SKM-1 (cell line): Measurements from ENCODE around the gene C1QTNF7.
A peak's percentile ranks its signal among the peaks of the same experiment; 100 is the strongest.

Experiments
- DNase-seq: peaks from one replicate; lab custom pipeline; 2025; ENCODE audit not compliant: unreplicated experiment; lab: John Stamatoyannopoulos, UW

C1QTNF7 gene

DNA sequence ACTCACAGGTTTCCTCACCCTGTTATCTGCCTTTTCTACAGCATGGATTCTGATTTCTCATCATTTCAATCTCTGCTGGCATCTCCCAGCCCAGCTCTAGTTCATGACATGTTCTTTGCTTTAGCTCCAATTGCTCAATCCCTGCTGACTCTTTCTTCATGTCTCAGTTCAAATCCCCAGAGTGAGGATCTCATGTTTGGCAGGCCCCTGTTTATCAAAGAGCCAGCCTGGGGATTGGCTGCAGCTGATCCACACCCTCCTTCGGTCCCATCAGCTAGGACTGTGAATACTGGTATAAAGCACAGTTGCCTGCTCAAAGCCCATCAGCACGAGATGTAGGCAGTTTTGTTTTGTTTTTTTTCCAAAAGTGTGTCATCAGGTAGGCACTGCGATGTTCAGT lies 27.5 kb downstream of the C1QTNF7 start:
- no peak for DNase-seq

GRCh38 chr4:15457406-15458201 lies 29.8 kb downstream of the C1QTNF7 start:
- peak; percentile 53 for DNase-seq

GRCh38 chr4:15458616-15459015 lies 30.8 kb downstream of the C1QTNF7 start:
- no peak for DNase-seq

DNA sequence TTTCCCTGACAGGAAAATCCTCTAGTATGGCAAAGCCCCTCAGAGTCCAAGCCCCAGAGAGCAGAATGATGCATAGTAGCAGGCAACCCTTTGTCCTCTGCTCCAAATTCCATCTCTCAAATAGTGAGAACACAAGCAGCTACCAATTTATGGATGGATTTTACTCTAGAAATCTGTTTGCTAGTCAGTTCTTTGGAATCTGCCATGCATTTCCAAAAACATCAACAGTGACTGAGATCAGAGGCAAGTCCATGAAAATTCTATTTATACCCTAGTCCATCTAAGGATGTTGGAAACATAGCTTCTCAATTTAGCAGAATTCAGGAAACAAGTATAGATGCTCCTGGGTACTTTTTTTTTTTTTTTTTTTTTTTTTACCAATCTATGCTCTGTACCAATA lies 31.9 kb downstream of the C1QTNF7 start:
- no peak for DNase-seq

GRCh38 chr4:15466596-15466995 lies 38.8 kb downstream of the C1QTNF7 start:
- no peak for DNase-seq

DNA sequence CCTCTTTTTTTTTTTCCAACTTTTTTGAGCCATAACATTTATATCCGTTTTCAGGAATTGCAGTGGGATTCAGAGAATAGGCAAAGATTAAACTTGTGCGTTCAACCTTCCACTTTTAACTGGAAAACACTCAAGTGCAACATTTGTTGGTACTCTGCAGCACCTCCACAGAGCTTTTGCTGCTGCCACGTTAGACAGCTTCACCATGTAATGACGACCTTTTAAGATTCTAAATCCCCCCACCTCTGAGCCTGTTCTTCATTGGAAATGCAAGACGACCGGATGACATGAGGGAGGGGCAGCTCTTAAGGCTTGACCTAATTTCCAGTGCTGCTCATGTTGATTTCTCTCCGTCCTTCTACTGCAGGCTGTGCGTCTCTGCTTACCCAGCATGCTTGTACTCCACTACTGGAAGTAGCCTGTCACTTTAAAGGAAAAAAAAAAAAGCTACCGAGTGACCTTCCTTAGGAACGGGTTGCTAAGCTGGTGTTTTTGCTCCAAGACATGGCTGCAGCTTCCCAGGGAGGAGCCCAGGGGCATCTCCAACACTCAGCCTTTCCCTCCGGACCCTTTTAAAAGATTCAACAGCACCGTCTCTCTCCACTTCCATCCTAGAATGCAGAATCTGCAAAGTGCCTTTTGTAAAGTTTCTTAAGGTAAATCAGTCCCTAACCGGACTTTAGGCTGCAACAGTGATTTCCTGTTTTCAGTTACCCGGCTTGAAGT lies 41.7 kb downstream of the C1QTNF7 start, which contains the start of gene CC2D2A:
Gene CC2D2A (plus strand): TSS at position 481 of the 726 bp plus-strand sequence. CDS start 6,051 bp downstream, outside the sequence.
- no peak for DNase-seq

DNA sequence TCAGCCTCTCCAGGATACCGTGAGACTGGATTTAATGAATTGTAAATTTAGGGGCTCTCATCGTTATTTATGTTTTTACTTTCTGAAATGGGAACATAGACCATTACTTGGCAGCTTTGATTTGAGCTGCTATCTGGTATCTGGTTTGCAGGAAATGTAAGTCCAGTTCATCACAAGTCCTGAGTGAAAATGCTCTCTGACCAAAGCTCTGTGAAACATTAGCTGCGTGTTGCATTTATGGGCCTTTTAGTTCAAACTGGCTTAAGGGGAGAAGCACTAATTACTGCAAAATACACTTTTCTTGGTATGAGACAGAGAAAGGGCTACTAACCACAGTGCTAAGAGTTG lies 42.3 kb downstream of the C1QTNF7 start:
- DNase-seq: no peak

GRCh38 chr4:15476396-15476795 lies 48.6 kb downstream of the C1QTNF7 start:
- DNase-seq: no peak

DNA sequence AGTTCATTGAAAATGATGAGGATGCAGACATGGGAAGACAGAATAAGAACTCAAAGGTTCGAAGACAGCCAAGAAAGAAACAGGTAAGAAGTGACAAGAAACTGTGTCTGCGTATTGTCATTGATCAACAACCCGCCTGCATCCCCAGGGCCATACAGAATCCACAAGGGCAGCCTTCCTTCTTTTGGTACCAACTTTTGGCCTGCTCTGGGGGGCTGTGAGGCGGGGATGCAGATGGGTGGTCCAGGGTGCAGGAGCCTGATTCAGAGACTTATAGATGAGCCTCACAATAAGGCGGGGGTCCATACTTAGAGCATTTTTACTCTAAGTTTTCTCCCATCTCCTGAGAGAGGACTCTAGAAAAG lies 50.9 kb downstream of the C1QTNF7 start:
- no peak for DNase-seq

GRCh38 chr4:15479089-15479912 lies 51.5 kb downstream of the C1QTNF7 start:
- peak; percentile 57 for DNase-seq

DNA sequence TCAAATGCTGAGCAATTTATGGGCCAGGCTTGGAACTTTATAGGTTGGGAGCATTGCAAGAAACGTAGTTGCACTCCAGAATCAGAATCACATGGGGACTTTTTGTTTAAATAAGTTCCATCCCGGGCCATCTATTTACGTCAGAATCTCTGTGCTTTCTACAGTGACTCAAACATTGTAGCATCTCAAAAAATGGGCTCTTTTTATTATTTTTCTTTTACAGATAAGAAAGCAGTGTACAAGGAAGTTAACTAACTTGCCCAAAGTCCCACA lies 52.0 kb downstream of the C1QTNF7 start:
- no peak for DNase-seq

DNA sequence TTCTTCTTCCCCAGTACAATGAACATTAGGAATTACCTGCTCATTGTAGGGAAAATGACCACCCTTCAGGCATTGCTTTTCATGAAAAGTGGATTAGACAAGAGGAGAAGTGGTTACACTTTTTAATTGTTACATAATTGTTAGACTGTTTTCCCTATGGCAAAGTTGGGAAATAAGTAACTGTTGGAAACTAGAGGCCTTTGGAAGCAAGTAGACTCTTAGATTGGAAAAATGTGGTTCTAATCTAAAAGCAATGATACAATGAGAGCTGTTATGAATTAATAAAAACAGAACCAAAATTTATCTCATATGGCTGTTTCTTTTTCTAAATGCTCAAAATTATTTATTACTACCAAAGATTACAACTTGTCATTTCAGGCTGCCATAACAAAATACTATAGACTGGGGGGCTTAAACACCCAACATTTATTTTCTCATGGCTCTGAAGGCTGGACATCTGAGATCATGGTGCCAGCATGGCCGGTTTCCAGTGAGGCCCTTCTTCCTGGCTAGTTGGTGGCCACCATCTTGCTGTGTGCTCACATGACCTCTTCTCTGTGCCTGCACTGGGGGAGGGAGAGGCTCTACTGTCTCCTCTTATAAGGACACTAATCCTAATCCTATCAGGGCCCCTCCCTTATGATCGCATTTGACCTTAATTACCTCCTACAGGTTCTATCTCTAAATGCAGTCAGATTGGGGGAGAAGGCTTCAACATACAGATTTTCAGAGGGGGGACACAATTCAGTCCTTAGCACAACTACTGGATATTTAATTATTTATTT lies 54.3 kb downstream of the C1QTNF7 start:
- DNase-seq: no peak

GRCh38 chr4:15482842-15483241 lies 55.0 kb downstream of the C1QTNF7 start:
- no peak for DNase-seq

- no peak for DNase-seq
These were observed 60.3 kb downstream of the C1QTNF7 start for GRCh38 chr4:15488136-15488535.

DNA sequence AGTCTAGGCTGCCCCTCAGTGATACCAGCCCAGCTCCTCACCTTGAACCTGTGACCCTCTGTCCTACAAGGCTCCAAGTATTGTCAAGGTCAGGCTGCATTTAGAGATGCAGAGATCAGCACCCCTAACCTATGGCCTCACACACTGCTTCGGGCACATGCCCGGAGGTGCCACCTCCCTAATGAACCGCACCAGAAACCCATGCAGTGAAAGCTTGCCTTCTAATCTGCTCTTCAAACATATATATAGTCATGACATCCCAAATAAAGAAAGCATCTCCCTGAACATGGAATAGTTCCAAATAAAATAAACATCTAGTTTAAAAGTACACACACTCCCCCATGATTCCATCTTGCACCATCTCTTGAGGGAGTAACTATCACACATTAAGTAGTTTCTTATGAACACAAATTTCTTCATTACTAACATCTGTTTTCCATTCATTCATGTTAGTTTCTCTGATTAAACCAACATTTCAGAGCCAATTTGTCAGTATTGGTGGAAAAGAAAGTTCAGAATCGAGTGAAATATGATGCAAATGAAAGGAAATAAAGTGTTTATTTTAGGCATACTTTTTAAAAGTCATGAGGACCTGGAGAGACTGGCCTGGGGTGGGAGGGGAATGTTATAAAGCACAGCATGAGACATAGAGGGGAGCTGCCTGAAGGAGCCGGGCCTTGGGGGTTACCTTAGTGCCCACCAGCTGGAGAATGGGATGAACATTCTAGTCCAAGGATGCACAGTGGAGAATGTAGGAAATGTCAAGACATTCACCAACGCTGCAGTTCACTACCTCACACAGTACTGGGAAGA lies 61.0 kb downstream of the C1QTNF7 start:
- DNase-seq: no peak

GRCh38 chr4:15489551-15489950 lies 61.7 kb downstream of the C1QTNF7 start:
- no peak for DNase-seq

GRCh38 chr4:15493411-15493810 lies 65.6 kb downstream of the C1QTNF7 start:
- no peak for DNase-seq

- no peak for DNase-seq
These were observed 67.8 kb downstream of the C1QTNF7 start for GRCh38 chr4:15495621-15496020.
